Measurements from ENCODE around the gene HELZ2.
"Not testable (repeated sequence)": the region's sequence is repeated elsewhere in the genome, so short reads cannot be mapped to it uniquely, and the experiment has no call there.

HELZ2 gene

GRCh38 chr20:63580796-63581461 lies 6.9 kb upstream of the HELZ2 start:
- no peak for DNase-seq (ENCODE audit: low read depth in 2 of 2)

- no peak for DNase-seq (ENCODE audit: low read depth in 2 of 2)
Observed at GRCh38 chr20:63579017-63579694, 5.1 kb upstream of the HELZ2 start.

- no peak for DNase-seq (ENCODE audit: low read depth in 2 of 2)
Observed at GRCh38 chr20:63578224-63579016, 4.4 kb upstream of the HELZ2 start.

- DNase-seq (ENCODE audit: low read depth in 2 of 2): no peak
Observed at GRCh38 chr20:63577317-63577894, 3.4 kb upstream of the HELZ2 start.

GRCh38 chr20:63576311-63576710 lies 2.3 kb upstream of the HELZ2 start:
- no peak for DNase-seq (ENCODE audit: low read depth in 2 of 2)

GRCh38 chr20:63574829-63575743 lies 1.0 kb upstream of the HELZ2 start:
- no peak for DNase-seq (ENCODE audit: low read depth in 2 of 2)

GRCh38 chr20:63573647-63574131 lies 350 bp downstream of the HELZ2 start:
- no peak for DNase-seq (ENCODE audit: low read depth in 2 of 2)

GRCh38 chr20:63572788-63573646 lies 1.0 kb downstream of the HELZ2 start:
- no peak for DNase-seq (ENCODE audit: low read depth in 2 of 2)

- DNase-seq (ENCODE audit: low read depth in 2 of 2): no peak
Observed at GRCh38 chr20:63572071-63572787, 1.8 kb downstream of the HELZ2 start.

- not testable (repeated sequence) for DNase-seq (ENCODE audit: low read depth in 2 of 2)
Observed at GRCh38 chr20:63571087-63571478, 3.0 kb downstream of the HELZ2 start.

GRCh38 chr20:63570281-63571086 lies 3.6 kb downstream of the HELZ2 start:
- no peak for DNase-seq (ENCODE audit: low read depth in 2 of 2)

- DNase-seq (ENCODE audit: low read depth in 2 of 2): no peak
Observed at GRCh38 chr20:63568986-63569949, 4.8 kb downstream of the HELZ2 start.

GRCh38 chr20:63568170-63568981 lies 5.7 kb downstream of the HELZ2 start:
- DNase-seq (ENCODE audit: low read depth in 2 of 2): no peak

- no peak for DNase-seq (ENCODE audit: low read depth in 2 of 2)
Observed at GRCh38 chr20:63567386-63568169, 6.5 kb downstream of the HELZ2 start.

GRCh38 chr20:63567136-63567385 lies 7.0 kb downstream of the HELZ2 start:
- DNase-seq (ENCODE audit: low read depth in 2 of 2): no peak
